Measurements from ENCODE around the gene NANOS1.

NANOS1 gene

GRCh38 chr10:119060107-119060506 lies 30.6 kb downstream of the NANOS1 start:
- DNase-seq (ENCODE audit: low spot score): no peak

GRCh38 chr10:119061352-119061751 lies 31.8 kb downstream of the NANOS1 start:
- no peak for DNase-seq (ENCODE audit: low spot score)

- DNase-seq (ENCODE audit: low spot score): no peak
These were observed 32.4 kb downstream of the NANOS1 start for GRCh38 chr10:119061926-119062325.

GRCh38 chr10:119070395-119071165 lies 41.1 kb downstream of the NANOS1 start:
- no peak for DNase-seq (ENCODE audit: low spot score)

- DNase-seq (ENCODE audit: low spot score): no peak
These were observed 44.1 kb downstream of the NANOS1 start for GRCh38 chr10:119073584-119073983.

GRCh38 chr10:119078422-119079179 lies 49.1 kb downstream of the NANOS1 start:
- no peak for DNase-seq (ENCODE audit: low spot score)

- DNase-seq (ENCODE audit: low spot score): peak; percentile 50
These were observed 50.3 kb downstream of the NANOS1 start for GRCh38 chr10:119079599-119080520.

GRCh38 chr10:119080521-119081259 lies 51.2 kb downstream of the NANOS1 start, which contains the start of gene EIF3A:
TSS of gene EIF3A (minus strand) at chr10:119080817. CDS start at chr10:119080676, 141 bp downstream.
- DNase-seq (ENCODE audit: low spot score): peak; percentile 80
